Measurements from ENCODE around the gene SLC52A1.
"Not testable (repeated sequence)": the region's sequence is repeated elsewhere in the genome, so short reads cannot be mapped to it uniquely, and the experiment has no call there.

The SLC52A1 gene

DNA sequence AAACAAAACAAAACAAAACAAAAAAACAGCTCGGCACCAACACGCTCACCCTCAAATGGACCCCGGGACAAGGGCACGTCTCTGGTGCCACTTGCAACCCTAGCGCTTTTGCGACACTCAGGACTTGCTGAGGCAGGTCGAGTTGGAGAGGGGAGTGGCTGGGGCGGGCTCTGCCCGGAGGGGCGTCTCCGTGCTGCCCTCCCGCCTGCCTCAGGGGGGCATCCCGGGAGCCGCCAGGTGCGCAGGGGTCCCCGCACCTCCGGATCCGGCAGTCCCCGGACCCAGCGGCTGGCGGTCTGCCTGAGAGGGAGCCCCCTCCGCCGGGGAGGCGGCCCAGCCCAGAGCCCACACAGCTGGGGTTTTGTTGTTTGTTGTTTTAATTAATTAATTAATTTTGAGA, at the start of gene SLC52A1:
Gene SLC52A1, minus strand, starts transcription at position 112 of the 400 bp plus-strand sequence. CDS start 820 bp downstream, outside the sequence.
- DNase-seq (ENCODE audit: low read depth), result no peak

DNA sequence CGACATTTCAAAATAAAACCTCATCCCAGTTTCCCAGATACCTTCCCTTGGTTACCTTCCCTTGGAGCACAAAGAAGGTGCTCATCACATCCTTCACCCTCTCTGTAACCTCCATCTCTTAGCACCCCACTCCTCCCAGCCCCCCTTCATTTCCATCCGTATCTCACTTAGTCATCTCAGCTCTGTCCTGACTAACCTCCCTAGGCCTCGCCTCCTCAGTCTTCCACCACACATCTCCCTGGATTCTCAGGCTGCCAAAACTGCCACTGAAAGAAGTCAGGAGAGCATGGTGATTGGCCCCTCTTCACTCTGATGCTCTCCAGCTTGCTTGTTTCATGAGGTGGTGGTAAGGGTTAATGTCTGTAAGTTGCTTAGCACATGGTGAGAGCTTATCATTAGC, 45.4 kb upstream of the SLC52A1 start:
- DNase-seq (ENCODE audit: low read depth), result no peak

DNA sequence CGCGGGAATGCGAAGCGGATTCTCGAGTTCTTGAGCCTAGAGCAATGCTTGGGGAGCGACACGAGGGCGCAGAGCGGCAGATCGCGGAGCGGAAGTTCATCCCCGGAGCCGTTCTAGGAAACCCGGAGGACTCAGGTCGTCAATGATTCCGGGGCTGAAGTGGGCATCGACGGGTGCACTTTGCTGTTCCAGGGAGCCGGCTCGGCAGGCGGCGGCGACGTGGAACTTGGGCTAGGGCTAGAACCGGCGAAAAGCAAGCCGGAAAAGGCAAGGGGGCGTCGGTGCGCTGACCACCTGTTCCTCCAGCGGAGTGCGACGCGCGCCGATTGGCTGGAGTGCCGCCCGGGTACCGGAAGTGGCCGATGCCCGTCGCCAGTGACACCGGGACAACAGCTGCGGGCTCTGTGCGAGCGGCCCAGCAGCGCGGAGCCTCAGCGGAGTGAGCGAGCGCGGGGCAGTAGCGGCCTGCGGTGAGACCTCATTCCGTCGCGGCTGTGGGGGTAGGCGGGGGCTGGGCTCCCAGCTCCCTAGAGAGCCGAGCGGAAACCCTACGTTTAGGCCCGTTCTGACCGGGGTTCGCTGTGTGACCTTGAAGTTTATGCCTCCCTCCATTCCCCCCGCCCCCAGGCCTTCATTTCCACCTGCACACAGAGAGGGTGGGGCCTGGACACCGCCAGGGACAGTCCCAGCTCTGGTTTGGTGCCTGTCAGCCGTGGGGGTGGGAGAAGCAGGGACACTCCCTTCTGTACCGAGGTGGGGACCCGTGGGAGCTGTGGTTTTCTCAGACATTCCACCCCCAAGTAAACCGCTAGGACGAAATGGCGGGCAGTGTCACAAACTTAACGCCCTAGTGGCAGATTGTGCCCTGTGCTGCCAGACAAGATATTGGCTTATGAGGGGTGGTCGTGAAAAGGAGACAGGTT, 43.1 kb upstream of the SLC52A1 start, which contains the start of gene ZFP3:
Gene ZFP3, plus strand, starts transcription at position 362 of the 923 bp plus-strand sequence. CDS start 13,038 bp downstream, outside the sequence.
- DNase-seq (ENCODE audit: low read depth), result peak; percentile 36

DNA sequence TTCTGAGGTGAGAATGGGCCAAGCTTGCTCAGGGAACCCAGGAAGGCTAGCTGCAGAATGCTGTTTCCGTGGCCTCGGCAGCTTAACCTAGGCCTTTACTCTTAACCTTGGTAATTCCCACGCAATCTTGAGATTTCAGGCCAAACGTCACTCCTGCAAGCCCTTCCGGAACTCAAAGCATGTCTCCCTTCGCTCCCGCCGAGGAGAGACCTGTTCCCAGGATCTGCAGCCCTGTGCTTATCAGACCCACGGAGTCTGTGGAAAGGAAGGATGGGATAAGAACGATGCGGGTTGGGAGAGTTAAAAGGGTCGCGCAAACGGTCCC, 42.5 kb upstream of the SLC52A1 start:
- no peak for DNase-seq (ENCODE audit: low read depth)

DNA sequence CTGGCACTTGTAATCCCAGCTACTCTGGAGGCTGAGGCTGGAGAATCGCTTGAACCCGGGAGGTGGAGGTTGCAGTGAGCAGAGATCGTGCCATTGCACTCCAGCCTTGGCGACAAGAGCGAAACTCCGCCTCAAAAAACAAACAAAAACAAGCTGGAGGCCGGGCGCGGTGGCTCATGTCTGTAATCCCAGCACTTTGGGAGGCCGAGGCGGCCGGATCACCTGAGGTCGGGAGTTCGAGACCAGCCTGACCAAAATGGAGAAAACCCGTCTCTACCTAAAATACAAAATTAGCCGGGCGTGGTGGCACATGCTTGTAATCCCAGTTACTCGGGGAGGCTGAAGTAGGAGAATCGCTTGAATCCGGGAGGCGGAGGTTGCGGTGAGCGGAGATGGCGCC, 42.0 kb upstream of the SLC52A1 start:
- not testable (repeated sequence) for DNase-seq (ENCODE audit: low read depth)

DNA sequence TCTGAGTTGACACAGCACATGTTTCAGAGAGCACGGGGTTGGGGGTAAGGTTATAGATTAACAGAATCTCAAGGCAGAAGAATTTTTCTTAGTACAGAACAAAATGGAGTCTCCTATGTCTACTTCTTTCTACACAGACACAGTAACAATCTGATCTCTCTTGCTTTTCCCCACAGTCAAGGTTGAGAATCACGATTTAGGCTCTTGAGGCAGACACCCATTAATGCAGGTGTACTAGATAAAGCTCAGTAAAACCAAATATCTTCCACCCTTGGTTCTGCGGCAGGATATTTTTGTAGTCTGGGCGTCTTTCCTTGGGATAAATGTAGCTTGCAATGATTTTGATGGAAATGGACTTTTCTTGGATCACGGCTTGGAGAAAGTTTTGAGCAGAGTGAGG, 40.2 kb upstream of the SLC52A1 start:
- not testable (repeated sequence) for DNase-seq (ENCODE audit: low read depth)

DNA sequence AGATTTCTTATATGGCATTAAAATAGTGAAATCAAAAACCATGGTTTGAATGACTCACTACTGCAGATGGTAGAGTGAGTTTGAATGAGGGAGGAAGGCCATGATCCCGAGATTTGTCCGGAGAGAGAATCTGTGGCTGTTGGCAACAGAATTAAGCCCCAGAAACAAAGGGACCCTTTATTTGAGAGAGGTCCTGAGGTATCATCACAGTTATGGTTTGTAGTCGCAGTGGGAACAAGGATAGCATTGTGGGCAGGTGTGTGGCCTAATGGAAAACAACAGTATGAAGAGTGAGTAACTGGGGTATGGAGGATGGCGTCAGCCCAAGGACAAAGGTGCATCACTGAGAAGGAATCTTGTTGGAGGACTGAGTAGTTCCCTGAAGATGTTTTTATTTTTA, 34.5 kb upstream of the SLC52A1 start:
- no peak for DNase-seq (ENCODE audit: low read depth)

DNA sequence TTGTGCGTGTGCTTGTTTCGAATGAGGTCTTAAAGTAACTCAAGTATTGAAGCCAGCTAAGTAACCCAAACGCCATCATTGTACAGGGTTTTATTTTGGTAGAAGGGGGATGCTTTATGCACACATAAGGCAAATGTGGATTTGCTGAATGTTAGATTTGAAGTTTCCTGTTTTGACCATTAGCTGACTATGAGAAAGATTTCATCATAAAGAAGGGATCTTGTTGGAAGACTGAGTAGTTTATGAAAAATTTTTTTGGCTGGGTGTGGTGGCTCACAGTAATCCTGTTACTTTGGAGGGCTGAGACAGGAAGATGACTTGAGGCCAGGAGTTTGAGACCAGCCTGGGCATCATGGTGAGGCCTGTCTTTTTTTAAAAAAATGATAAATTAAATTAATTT, 33.0 kb upstream of the SLC52A1 start:
- no peak for DNase-seq (ENCODE audit: low read depth)

DNA sequence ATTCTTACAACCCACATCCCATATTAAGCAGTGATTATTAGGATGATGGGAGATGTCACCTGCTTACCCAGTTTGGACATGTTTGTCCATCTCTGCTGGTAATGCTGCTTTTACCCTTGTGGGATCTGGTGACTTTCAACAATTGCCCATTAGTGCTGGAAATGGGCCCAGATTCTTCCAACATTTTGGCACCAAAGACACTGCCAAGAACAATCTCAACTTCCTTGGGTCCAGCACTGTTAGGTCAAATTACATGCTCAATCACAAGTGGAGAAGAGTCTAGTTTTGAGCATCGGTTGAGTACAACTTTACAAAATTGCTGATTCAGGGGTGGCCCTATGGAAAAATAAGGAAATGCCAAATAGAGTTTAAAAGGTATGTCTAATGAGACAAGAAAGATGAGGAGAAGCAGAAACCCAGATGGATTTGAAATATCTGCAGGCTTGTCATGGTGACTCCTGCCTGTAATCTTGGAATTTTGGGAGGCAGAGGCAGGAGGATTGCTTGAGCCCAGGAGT, 30.1 kb upstream of the SLC52A1 start:
- DNase-seq (ENCODE audit: low read depth), result no peak

DNA sequence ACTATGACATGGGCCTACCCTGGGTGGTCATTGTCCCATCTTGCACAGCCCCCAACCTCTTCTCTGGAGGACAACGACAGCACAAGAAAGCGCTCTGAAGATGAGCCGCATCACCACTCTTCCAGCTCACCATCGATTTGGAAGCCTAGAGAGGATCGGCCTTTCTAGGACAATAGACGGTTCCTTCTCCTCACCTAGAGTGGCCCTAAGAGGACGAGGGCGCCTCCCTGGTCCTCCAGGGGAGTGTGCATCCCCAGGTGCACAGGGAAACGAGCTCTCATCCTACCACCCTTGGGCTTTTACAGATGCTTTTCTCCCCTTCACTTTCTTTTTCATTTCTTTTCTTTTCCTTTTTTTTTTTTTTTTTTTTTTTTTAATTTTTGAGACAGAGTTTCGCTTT, 20.3 kb upstream of the SLC52A1 start:
- no peak for DNase-seq (ENCODE audit: low read depth)

DNA sequence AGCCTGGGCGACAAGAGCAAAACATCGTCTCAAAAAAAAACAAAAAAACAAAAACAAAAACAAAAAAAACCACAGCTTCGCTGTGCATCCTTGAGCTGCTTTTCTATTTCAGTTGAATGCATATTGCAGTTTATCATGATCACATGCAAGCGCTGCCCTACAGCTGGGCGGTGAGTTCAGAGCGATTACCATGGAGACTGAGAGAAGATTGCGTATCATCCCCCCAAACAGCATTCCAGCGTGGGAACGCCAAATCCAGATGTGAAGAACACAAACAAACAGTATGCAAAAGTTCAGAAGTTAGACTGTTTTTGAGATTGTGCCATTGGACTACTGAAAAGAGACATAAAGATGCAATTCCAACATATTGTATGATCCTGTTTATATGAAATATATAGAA, 15.1 kb upstream of the SLC52A1 start:
- peak; percentile 6 for DNase-seq (ENCODE audit: low read depth)

DNA sequence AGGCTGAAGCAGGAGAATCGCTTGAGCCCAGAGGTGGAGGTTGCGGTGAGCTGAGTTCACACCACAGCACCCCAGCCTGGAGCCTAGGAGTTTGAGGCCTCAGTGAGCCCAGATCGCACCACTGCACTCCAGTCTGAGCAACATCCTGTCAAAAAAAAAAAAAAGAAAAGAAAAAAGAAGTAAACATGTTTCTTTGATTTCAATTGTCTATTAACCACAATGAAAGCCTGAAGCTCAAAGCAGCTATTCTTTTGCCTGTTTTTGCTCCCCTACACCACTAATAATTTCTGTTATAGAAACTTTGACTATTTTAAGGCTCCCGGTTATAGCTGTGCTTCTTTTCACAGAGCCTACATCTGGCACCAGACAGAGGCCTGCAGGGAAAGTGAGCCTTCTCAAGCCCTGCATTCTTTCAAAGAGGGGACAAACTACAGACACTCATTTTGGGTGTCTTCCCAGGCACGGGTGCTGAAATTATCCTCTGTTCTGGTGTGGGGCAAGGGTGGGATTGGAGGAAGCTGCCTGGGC, 14.2 kb upstream of the SLC52A1 start:
- no peak for DNase-seq (ENCODE audit: low read depth)

DNA sequence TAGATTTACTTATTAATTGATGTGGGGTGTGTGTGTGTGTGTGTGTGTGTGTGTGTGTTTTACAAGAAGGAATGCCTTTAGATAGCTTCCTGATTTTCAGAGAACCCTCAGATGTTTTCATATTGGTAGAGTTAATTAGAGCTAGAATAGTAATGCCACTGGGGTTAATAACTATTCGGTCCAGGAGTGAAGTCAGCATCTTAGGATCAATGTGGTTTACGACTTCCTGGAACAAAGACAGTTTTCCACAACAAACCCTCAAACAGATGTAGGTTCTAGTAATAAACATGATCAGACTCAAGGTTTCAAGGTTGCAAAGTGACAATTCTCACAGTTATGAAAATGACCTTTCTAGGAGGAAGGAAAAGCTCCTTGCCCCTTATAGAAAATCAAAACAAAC, 12.2 kb upstream of the SLC52A1 start:
- no peak for DNase-seq (ENCODE audit: low read depth)

DNA sequence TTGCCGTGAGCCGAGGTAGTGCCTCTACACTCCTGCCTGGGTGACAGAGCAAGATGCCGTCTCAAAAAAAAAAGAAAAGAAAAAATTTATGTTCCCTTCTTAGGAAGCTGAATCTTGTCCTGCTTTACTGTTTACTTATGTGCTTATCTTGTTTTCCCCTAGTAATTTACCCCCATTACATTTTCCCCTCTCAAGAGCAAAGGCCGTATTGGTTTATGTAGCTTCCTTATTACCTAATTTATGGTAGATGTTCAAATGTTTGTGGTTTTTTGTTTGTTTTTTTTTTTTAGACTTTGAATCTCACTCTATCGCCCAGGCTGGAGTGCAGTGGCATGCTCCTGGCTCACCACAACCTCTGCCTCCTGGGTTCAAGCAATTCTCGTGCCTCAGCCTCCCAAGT, 10.3 kb upstream of the SLC52A1 start:
- no peak for DNase-seq (ENCODE audit: low read depth)

DNA sequence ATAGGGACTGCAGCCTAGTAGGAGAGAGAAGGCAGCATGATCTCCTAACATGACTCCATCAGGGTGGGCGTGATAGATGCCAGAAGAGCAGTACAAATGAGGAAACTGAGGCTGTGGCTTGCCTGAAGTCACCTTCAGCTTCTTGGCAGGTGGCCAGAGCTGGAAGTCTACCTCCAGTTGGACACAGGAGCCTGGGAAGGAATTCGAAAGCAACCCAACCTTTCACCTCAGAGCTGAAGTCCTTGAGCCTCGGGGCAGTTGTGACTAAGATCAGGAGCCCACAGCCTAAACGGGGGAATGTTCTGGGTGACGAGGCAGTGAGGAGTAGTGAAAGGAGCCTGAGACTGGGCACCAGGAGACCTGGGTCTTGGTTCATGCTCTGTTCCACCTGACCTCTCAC, 9.4 kb upstream of the SLC52A1 start:
- DNase-seq (ENCODE audit: low read depth), result no peak

DNA sequence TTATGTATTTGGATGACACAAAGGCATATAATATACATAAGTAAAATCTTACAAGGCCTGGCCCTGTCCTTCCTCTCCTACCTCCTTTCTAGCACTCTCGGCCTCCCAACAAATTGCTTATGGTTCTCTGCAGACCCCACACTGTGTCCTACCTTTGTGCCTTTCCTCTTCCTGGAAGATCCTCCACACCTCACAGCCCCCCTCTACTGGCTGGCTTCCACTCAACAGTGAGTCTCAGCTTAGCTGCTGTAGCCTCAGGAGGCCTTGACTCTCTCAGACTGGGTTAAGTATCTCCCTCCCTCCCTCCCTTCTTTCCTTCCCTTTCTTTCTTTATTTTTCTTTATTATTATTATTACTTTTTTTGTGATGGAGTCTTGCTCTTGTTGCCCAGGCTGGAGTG, 8.3 kb upstream of the SLC52A1 start:
- DNase-seq (ENCODE audit: low read depth), result no peak

DNA sequence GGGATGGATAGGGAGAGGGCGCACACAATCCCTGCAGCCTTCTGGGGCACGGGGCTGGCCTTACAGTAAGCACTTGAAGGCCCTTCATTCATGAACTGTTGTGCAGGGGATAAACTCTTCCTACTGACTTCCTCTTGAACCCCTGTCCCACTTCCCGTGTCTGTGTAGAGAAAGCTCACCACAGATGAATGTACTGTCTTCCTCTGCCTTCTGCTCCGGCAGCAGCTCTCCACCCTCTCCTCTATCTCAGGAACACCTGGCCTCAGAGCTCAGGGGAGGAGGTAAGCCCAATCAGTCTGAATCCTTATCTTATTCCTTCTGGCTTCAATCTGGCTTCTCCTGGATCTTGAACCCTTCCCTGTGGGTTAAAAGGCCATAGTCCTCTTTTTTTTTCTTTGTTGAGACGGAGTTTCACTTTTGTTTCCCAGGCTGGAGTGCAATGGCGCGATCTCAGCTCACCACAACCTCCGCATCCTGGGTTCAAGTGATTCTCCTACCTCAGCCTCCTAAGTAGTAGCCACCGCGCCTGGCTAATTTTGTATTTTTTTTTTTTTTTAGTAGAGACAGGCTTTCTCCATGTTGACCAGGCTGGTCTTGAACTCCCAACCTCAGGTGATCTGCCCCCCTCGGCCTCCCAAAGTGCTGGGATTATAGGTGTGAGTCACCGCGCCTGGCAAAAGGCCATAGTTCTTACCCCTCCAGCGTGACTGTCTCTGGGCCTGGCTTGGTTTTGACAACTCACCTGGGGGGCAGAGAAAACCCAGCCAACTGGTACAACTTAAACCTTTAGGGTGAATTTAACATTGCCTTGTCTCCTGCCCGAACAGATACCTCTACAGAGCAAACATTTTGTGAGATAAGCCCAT, 7.2 kb upstream of the SLC52A1 start:
- DNase-seq (ENCODE audit: low read depth), result no peak

DNA sequence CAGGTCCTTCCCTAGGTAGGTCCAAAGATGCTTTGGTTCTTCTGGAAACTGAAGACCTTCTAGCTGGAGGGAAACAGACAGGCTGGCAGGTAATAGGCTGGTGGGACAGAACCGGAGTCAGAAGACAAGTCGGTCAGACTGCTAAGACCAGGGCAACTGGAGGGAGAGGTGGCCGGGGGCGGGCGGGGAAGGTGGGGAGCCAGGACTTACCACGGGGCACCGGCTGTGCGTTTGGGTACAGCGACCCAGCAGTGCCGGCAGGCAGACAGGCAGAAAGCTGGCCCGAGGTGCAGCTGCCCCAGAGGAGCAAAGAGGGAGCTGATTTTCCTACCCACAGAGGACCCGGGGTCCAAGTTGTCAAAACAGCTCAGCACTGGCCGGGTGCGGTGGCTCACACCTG, 575 bp downstream of the SLC52A1 start:
- DNase-seq (ENCODE audit: low read depth), result no peak

DNA sequence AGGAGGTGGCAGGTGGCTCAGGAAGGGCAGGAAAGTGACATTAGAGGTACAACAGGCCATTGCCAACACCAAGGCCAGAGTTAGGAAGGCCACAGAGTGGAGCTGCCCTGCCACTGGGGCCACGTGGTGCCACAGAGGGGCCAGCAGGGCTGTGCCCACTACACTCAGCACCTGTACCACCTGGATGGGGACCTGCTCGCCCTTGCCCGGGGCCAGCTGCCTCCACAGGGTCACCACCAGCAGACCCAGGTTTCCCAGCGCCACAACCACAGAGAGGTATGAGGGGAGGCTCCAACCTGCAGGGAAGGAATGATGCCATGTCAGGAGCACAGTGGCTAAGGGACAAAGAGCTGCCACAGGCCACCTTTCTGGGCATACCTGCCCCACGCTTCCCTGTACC, 1.2 kb downstream of the SLC52A1 start:
- no peak for DNase-seq (ENCODE audit: low read depth)

DNA sequence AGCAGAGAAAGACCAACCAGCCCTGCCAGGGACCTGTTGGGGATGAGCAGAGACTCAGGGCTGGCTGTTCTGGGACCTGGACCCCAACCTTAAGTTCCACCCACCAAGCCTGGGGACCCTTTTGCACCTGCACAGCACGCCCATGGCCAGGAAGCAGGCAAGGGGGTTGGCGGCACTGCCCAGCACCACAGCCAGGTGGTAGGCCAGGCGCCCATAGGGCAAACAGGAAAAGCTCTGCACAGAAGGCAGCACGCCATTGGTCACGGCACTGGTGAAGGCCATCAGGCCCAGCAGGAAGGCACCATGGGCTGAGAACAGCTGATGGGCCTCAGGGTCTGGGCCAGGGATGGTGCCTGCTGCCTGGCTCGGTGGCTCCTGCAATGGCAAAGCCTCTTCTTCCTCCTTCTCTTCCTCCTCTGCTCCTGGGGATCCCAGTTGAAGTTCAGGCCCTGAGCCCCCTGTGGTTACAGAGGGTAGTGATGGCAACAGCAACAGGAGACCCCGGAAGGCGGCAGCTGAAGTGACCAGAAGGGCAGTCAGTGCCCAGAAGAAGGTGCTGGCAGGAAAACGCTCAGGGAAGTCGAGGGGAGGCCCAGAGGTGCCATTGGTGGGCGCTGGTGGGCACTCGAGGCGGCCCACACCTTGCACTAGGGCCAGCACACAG, 1.7 kb downstream of the SLC52A1 start:
- DNase-seq (ENCODE audit: low read depth), result no peak

DNA sequence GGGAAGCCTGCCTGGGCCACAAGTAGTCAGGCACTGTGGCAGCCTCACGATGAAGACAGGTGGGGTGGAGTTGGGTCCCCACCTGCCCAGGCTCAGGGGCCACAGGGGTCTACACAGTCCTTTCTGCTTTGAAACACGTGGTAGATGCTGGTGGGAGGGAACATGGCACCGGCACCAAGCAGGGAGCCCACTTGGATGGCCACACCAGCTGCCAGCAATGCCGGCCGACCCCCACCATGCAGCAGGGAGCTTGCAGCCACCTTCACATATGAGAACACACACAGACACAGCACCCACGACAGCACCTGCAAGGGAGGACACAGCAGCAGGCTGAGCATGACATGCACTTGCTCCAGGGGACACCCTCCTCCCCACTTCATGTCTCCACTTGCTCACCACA, 2.4 kb downstream of the SLC52A1 start:
- DNase-seq (ENCODE audit: low read depth), result no peak
